ENCODE data around the gene RABGEF1. TPM values are rescaled to one million over a fixed set of nuclear protein-coding genes. Genes with fewer than 3 reads are reported as not detected.

RABGEF1 gene
- total and polyA plus RNA-seq, 2 experiments from 2014 or later, result 14.7 to 17.5 TPM

DNA sequence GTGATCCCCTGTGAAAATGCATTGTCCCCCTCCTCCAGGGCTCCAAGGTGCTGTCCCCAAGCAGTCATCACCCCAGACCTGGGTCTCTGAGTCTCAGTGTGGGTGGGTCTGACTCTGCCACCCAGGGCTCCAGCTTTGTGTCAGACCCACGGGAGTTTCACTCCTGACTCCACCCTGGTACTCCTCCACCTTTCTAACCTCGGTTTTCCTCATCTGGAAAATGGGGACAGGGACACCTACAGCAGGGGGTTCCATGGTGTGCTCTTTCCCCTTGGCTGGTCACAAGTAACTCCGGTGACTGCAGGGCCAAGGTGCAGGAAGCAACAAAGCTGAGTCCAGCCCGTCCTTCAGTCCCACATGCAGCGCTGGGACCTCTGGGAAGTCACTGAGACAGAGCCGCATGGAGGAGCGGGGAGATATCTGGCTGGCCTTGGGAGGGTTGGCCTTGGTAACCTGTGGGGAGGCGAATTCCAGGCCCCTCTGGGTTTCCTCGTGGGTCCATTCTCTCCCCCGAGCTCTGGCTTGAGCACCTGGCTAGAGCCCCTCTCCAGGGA lies 41.8 kb upstream of the RABGEF1 start:
- Histone ChIP-seq H3K9me2 (ENCODE audit: insufficient read depth) (no peaks in the 10 kb centered on the region), H3K27ac (ENCODE audit: low read depth) (no peak overlapping the region)
- no peak for DNase-seq (ENCODE audit: low spot score)

More for the DNA sequence above, 41.8 kb upstream of the RABGEF1 start:
- peaks cover 6% of the 10 kb centered on the region; the same call in 2 of the 3 replicates for H3K4me1 Mint-ChIP-seq
- H3K9me3 Mint-ChIP-seq, result no peaks in the 10 kb centered on the region
- H3K36me3 Mint-ChIP-seq (ENCODE audit: low read depth), result no peaks in the 10 kb centered on the region
- Histone ChIP-seq H3F3A (replicated peaks; ENCODE audit: low read depth) (0 out of 2 replicates have a peak, but pooled peaks cover 3% of the 10 kb centered on the region), H3K36me3 (ENCODE audit: insufficient read depth) (no peaks in the 10 kb centered on the region), H3K79me2 (replicated peaks; ENCODE audit: insufficient read depth) (no peaks in the 10 kb centered on the region), H3K4me2 (no peak overlapping the region), H2AFZ (no peak overlapping the region), H3K27me3 (ENCODE audit: insufficient read depth) (no peaks in the 10 kb centered on the region), H4K20me1 (replicated peaks; ENCODE audit: insufficient read depth) (no peaks in the 10 kb centered on the region), H3K4me1 (ENCODE audit: insufficient read depth) (no peaks in the 10 kb centered on the region), H3K4me3 (no peak overlapping the region)
- peaks cover 23% of the 10 kb centered on the region for H3K27me3 Mint-ChIP-seq (ENCODE audit: insufficient read depth, low read depth, poor library complexity)
- ATAC-seq, result no peak
- TF ChIP-seq, protein P1, sequence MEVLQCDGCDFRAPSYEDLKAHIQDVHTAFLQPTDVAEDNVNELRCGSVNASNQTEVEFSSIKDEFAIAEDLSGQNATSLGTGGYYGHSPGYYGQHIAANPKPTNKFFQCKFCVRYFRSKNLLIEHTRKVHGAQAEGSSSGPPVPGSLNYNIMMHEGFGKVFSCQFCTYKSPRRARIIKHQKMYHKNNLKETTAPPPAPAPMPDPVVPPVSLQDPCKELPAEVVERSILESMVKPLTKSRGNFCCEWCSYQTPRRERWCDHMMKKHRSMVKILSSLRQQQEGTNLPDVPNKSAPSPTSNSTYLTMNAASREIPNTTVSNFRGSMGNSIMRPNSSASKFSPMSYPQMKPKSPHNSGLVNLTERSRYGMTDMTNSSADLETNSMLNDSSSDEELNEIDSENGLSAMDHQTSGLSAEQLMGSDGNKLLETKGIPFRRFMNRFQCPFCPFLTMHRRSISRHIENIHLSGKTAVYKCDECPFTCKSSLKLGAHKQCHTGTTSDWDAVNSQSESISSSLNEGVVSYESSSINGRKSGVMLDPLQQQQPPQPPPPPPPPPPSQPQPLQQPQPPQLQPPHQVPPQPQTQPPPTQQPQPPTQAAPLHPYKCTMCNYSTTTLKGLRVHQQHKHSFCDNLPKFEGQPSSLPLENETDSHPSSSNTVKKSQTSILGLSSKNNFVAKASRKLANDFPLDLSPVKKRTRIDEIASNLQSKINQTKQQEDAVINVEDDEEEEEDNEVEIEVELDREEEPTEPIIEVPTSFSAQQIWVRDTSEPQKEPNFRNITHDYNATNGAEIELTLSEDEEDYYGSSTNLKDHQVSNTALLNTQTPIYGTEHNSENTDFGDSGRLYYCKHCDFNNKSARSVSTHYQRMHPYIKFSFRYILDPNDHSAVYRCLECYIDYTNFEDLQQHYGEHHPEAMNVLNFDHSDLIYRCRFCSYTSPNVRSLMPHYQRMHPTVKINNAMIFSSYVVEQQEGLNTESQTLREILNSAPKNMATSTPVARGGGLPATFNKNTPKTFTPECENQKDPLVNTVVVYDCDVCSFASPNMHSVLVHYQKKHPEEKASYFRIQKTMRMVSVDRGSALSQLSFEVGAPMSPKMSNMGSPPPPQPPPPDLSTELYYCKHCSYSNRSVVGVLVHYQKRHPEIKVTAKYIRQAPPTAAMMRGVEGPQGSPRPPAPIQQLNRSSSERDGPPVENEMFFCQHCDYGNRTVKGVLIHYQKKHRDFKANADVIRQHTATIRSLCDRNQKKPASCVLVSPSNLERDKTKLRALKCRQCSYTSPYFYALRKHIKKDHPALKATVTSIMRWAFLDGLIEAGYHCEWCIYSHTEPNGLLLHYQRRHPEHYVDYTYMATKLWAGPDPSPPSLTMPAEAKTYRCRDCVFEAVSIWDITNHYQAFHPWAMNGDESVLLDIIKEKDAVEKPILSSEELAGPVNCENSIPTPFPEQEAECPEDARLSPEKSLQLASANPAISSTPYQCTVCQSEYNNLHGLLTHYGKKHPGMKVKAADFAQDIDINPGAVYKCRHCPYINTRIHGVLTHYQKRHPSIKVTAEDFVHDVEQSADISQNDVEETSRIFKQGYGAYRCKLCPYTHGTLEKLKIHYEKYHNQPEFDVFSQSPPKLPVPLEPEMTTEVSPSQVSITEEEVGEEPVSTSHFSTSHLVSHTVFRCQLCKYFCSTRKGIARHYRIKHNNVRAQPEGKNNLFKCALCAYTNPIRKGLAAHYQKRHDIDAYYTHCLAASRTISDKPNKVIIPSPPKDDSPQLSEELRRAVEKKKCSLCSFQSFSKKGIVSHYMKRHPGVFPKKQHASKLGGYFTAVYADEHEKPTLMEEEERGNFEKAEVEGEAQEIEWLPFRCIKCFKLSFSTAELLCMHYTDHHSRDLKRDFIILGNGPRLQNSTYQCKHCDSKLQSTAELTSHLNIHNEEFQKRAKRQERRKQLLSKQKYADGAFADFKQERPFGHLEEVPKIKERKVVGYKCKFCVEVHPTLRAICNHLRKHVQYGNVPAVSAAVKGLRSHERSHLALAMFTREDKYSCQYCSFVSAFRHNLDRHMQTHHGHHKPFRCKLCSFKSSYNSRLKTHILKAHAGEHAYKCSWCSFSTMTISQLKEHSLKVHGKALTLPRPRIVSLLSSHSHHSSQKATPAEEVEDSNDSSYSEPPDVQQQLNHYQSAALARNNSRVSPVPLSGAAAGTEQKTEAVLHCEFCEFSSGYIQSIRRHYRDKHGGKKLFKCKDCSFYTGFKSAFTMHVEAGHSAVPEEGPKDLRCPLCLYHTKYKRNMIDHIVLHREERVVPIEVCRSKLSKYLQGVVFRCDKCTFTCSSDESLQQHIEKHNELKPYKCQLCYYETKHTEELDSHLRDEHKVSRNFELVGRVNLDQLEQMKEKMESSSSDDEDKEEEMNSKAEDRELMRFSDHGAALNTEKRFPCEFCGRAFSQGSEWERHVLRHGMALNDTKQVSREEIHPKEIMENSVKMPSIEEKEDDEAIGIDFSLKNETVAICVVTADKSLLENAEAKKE (CRISPR knock-in tag; IDR thresholded peaks at IDR 0.05), result no peak
- TF ChIP-seq, protein P2, sequence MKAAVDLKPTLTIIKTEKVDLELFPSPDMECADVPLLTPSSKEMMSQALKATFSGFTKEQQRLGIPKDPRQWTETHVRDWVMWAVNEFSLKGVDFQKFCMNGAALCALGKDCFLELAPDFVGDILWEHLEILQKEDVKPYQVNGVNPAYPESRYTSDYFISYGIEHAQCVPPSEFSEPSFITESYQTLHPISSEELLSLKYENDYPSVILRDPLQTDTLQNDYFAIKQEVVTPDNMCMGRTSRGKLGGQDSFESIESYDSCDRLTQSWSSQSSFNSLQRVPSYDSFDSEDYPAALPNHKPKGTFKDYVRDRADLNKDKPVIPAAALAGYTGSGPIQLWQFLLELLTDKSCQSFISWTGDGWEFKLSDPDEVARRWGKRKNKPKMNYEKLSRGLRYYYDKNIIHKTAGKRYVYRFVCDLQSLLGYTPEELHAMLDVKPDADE (IDR thresholded peaks at IDR 0.05), result no peak
- no peak for TF ChIP-seq JUNB (IDR thresholded peaks at IDR 0.05; ENCODE audit: unreplicated experiment)
- TF ChIP-seq CREB1 (CRISPR knock-in tag; IDR thresholded peaks at IDR 0.05; ENCODE audit: low read depth), result no peak
- TF ChIP-seq EZH2 (IDR thresholded peaks at IDR 0.05; ENCODE audit: low read depth, unreplicated experiment), result no peak
- no peak for TF ChIP-seq ZNF114 (CRISPR knock-in tag; IDR thresholded peaks at IDR 0.05)
- TF ChIP-seq POLR2AphosphoS5 (IDR thresholded peaks at IDR 0.05; ENCODE audit: low read depth), result no peak
- TF ChIP-seq, protein P3, sequence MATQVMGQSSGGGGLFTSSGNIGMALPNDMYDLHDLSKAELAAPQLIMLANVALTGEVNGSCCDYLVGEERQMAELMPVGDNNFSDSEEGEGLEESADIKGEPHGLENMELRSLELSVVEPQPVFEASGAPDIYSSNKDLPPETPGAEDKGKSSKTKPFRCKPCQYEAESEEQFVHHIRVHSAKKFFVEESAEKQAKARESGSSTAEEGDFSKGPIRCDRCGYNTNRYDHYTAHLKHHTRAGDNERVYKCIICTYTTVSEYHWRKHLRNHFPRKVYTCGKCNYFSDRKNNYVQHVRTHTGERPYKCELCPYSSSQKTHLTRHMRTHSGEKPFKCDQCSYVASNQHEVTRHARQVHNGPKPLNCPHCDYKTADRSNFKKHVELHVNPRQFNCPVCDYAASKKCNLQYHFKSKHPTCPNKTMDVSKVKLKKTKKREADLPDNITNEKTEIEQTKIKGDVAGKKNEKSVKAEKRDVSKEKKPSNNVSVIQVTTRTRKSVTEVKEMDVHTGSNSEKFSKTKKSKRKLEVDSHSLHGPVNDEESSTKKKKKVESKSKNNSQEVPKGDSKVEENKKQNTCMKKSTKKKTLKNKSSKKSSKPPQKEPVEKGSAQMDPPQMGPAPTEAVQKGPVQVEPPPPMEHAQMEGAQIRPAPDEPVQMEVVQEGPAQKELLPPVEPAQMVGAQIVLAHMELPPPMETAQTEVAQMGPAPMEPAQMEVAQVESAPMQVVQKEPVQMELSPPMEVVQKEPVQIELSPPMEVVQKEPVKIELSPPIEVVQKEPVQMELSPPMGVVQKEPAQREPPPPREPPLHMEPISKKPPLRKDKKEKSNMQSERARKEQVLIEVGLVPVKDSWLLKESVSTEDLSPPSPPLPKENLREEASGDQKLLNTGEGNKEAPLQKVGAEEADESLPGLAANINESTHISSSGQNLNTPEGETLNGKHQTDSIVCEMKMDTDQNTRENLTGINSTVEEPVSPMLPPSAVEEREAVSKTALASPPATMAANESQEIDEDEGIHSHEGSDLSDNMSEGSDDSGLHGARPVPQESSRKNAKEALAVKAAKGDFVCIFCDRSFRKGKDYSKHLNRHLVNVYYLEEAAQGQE (IDR thresholded peaks at IDR 0.05; ENCODE audit: unreplicated experiment), result no peak
- no peak for TF ChIP-seq EZH2phosphoT487 (IDR thresholded peaks at IDR 0.05; ENCODE audit: unreplicated experiment)
- TF ChIP-seq ZNF331 (CRISPR knock-in tag; IDR thresholded peaks at IDR 0.05; ENCODE audit: low read depth), result no peak
- TF ChIP-seq STAT1 (IDR thresholded peaks at IDR 0.05; ENCODE audit: unreplicated experiment), result no peak
- TF ChIP-seq NANOG (IDR thresholded peaks at IDR 0.05; ENCODE audit: borderline replicate concordance), result no peak
- TF ChIP-seq, protein P4, sequence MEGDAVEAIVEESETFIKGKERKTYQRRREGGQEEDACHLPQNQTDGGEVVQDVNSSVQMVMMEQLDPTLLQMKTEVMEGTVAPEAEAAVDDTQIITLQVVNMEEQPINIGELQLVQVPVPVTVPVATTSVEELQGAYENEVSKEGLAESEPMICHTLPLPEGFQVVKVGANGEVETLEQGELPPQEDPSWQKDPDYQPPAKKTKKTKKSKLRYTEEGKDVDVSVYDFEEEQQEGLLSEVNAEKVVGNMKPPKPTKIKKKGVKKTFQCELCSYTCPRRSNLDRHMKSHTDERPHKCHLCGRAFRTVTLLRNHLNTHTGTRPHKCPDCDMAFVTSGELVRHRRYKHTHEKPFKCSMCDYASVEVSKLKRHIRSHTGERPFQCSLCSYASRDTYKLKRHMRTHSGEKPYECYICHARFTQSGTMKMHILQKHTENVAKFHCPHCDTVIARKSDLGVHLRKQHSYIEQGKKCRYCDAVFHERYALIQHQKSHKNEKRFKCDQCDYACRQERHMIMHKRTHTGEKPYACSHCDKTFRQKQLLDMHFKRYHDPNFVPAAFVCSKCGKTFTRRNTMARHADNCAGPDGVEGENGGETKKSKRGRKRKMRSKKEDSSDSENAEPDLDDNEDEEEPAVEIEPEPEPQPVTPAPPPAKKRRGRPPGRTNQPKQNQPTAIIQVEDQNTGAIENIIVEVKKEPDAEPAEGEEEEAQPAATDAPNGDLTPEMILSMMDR (conservative IDR thresholded peaks at IDR 0.05; ENCODE audit: low read depth in 2 of 2), result no peak
- no peak overlapping the region for H3K27ac Mint-ChIP-seq
- H3K4me3 Mint-ChIP-seq, result no peak overlapping the region
